OCI-LY3 (cell line): ENCODE data around the gene BRD4.

Experiments used
- H2AFZ ChIP-seq: fragments of 200-600, 300-600 bp; shearing (Covaris generic); 2 replicates; pipeline ENCODE4 v1.6.0; 2014; ENCODE audit warnings: antibody characterized with exemption, low read depth, low read length
- H3K27ac ChIP-seq: fragments of 200-600, 300-600 bp; sonication (generic); 2 replicates; pipeline ENCODE4 v1.5.1; 2014; ENCODE audit warnings: mild to moderate bottlenecking, low read length, moderate library complexity, mixed read lengths
- H3K27me3 ChIP-seq: fragments of 200-600, 300-600 bp; sonication (generic); 2 replicates; pipeline ENCODE4 v1.6.1; 2014; ENCODE audit warnings: low read depth, low read length, mixed read lengths
- H3K36me3 ChIP-seq: fragments of 200-600, 300-600 bp; sonication (generic); replicated peaks from 2 replicates; pipeline ENCODE3; 2014; ENCODE audit warnings: low read depth, low read length, mixed read lengths
- H3K4me1 ChIP-seq: fragments of 300-600, 200-600 bp; sonication (generic); 2 replicates; pipeline ENCODE4 v1.6.1; 2014; ENCODE audit warnings: low read length, mixed read lengths
- H3K4me2 ChIP-seq: fragments of 200-600, 300-600 bp; sonication (generic); 2 replicates; pipeline ENCODE4 v1.6.1; 2014; ENCODE audit warnings: low read length, mixed read lengths
- H3K4me3 ChIP-seq: fragments of 300-600, 200-600 bp; sonication (generic); 2 replicates; pipeline ENCODE4 v1.5.1; 2014; ENCODE audit warnings: antibody characterized with exemption, mild to moderate bottlenecking, low read length, moderate library complexity
- H3K79me2 ChIP-seq: fragments of 300-600, 200-600 bp; shearing (Covaris generic); 2 replicates; pipeline ENCODE4 v1.6.1; 2014; ENCODE audit warnings: mild to moderate bottlenecking, low read length, mixed read lengths
- H3K9ac ChIP-seq: fragments of 300-600, 200-600 bp; shearing (Covaris generic); 2 replicates; pipeline ENCODE4 v1.6.0; 2014; ENCODE audit warnings: mild to moderate bottlenecking, low read length, moderate library complexity
- H3K9me3 ChIP-seq: fragments of 200-600, 300-600 bp; shearing (Covaris generic); 2 replicates; pipeline ENCODE4 v1.6.1; 2014; ENCODE audit warnings: low read length, mixed read lengths; ENCODE audit not compliant: insufficient read depth
- H4K20me1 ChIP-seq: fragments of 200-600, 300-600 bp; sonication (generic); 2 replicates; pipeline ENCODE4 v1.6.1; 2016; ENCODE audit warnings: low read length, mixed read lengths; ENCODE audit not compliant: insufficient read depth
- EZH2phosphoT487 ChIP-seq: fragments of 200-600 bp; shearing (Covaris generic); IDR thresholded peaks from 2 replicates; pipeline ENCODE4 v1.6.1; 2018; ENCODE audit warnings: antibody characterized with exemption, mixed run types, low read depth
- TF ChIP-seq, protein P1 (sequence below): fragments of 200-600, 300-600 bp; sonication (generic); IDR thresholded peaks from 2 replicates; pipeline ENCODE4 v1.5.1; 2014; ENCODE audit warnings: antibody characterized with exemption, low read length, low read depth

Gene BRD4

DNA sequence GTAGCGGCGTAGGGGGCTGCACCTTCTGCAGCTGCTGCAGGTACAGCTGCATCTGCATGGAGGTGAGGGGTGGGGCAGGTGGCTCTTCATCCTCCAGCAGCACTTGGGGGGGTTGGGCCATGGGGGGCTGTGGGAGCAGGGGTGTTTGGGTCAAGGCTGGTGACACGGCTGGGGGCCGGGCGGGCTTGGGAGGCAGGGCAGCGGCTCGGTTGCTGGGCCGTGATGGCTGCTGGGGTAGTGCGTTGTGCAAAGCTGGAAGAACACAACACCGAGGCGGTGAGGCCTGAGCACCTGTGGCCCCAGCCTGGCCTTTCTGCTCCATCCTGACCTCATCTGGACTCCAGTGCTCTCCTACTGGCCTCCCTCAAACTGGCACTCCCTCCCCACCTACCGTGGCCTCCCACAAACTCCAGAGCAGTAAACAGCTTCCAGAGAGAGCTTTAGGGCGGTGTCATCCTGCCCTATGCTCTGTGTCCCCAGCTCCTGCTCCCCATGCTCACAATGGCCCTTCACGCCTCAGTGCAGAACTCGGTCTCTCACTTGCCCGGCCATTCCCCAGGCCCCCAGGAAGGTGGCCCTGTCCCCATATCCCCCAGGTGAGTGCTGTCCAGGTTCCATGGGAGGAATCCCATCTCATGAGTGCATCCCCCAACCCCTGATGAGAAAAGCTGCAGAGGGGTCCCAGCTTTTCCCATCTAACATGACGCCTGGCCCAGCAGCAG, 88.9 kb downstream of the BRD4 start:
- peaks cover 17% of the 10 kb centered on the region for H3K4me1 ChIP-seq
- H4K20me1 ChIP-seq, result peaks cover 9% of the 10 kb centered on the region; the same call in 1 of the 2 replicates
- H3K27ac ChIP-seq, result no peak overlapping the region
- no peak overlapping the region for H3K4me3 ChIP-seq
- H3K9ac ChIP-seq, result no peak overlapping the region
- TF ChIP-seq, protein P1, sequence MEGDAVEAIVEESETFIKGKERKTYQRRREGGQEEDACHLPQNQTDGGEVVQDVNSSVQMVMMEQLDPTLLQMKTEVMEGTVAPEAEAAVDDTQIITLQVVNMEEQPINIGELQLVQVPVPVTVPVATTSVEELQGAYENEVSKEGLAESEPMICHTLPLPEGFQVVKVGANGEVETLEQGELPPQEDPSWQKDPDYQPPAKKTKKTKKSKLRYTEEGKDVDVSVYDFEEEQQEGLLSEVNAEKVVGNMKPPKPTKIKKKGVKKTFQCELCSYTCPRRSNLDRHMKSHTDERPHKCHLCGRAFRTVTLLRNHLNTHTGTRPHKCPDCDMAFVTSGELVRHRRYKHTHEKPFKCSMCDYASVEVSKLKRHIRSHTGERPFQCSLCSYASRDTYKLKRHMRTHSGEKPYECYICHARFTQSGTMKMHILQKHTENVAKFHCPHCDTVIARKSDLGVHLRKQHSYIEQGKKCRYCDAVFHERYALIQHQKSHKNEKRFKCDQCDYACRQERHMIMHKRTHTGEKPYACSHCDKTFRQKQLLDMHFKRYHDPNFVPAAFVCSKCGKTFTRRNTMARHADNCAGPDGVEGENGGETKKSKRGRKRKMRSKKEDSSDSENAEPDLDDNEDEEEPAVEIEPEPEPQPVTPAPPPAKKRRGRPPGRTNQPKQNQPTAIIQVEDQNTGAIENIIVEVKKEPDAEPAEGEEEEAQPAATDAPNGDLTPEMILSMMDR, result no peak
- TF ChIP-seq EZH2phosphoT487, result no peak
- H3K9me3 ChIP-seq, result no peaks in the 10 kb centered on the region
- no peaks in the 10 kb centered on the region for H3K27me3 ChIP-seq
- peaks cover 14% of the 10 kb centered on the region; the same call in 1 of the 2 replicates for H3K79me2 ChIP-seq
- H3K4me2 ChIP-seq, result no peak overlapping the region
- no peak overlapping the region for H2AFZ ChIP-seq
- peaks cover 66% of the 10 kb centered on the region for H3K36me3 ChIP-seq

DNA sequence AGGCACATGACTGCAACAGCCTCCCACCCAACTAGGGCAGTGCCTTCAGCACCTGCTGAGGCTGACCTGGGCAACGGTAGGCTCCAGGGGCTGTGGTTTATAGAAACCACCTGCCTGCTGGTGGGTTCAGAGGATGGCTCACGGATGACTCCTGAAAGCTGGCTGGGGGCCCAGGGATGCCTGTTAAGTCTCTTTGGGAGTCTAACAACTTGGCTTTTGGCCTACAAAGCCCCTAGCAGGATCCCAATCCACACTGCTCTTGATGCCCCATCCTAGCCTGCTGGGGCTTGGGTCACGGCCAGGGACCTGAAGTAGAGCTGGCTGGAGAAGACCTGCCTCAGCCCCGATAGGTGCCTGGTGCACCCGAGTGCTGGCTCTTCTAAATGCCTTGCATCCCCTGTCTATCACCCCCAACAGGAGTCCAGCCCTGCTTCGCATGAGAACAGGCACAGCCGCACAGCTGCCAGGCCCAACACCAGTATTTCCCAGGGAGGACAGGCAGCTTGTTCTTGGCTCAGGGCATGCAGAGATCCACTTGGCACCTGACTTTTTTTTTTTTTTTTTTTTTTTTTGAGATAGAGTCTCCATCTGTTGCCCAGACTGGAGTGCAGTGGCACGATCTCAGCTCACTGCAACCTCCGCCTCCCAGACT, 91.0 kb downstream of the BRD4 start:
- Histone ChIP-seq H3K9ac (no peak overlapping the region), H3K27ac (no peak overlapping the region), H3K27me3 (no peaks in the 10 kb centered on the region), H3K4me3 (no peak overlapping the region), H3K36me3 (peaks cover 69% of the 10 kb centered on the region), H2AFZ (no peak overlapping the region), H4K20me1 (peaks cover 9% of the 10 kb centered on the region; the same call in 1 of the 2 replicates), H3K4me1 (no peaks in the 10 kb centered on the region), H3K4me2 (no peak overlapping the region), H3K9me3 (no peaks in the 10 kb centered on the region), H3K79me2 (peaks cover 8% of the 10 kb centered on the region; the same call in 1 of the 2 replicates)
- TF ChIP-seq, protein P1, result no peak
- TF ChIP-seq EZH2phosphoT487, result no peak

DNA sequence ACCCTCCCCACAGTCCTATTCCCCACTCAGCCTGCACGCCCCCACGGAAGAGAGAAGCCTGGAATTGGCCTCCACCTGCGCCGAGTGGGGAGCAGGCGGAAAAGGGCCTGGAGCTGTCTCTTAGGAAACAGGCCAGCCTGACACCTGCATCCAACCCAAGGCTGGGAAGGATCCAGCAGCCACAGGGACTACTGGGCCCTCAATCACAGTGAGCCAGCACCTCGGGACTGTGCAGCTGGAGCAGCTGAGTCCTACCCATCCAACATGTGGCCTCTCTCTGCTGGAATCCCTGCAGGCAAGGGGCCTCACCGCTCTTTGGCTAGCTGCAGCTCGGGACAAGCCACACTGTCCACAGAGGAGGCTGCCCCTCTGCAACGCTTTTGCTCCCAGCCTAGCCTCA, 91.8 kb downstream of the BRD4 start:
- Histone ChIP-seq H3K36me3 (peaks cover 67% of the 10 kb centered on the region), H3K27me3 (no peaks in the 10 kb centered on the region), H3K27ac (no peak overlapping the region), H3K4me1 (no peaks in the 10 kb centered on the region), H3K9me3 (no peaks in the 10 kb centered on the region), H3K9ac (no peak overlapping the region), H3K4me3 (no peak overlapping the region), H2AFZ (no peak overlapping the region), H3K4me2 (no peak overlapping the region), H3K79me2 (0 out of 2 replicates have a peak, but pooled peaks cover 3% of the 10 kb centered on the region), H4K20me1 (peaks cover 9% of the 10 kb centered on the region; the same call in 1 of the 2 replicates)
- no peak for TF ChIP-seq EZH2phosphoT487
- TF ChIP-seq, protein P1, result no peak

DNA sequence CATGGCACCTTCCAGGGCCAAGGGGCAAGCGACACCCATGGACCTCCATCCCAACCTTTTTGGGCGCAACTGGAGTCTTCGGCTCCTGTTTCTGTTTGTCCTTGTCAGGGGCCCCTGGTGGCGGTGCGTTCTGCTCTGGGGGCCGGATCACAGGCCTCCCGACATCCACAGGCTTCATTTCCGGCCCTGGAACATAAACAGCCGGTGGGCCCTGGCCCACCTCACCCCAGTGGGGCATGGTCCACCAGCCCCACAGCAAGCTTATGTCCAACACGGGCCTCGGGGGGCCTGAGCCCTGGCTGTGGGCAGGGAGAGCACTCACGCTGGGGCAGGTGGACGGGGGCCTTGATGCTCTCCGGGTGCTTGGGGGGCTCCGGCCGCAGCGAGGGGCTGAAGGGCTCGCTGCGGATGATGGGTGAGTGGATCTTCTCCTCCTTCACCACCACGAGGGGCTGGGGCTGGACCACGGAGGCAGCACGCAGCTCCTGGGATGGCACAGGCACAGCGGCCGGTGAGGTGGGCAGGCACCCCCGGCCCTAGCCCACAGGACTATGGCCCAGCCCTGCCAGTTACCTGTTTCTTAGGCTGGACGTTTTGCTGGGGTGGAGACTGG, 92.9 kb downstream of the BRD4 start:
- TF ChIP-seq, protein P1, result no peak
- no peak for TF ChIP-seq EZH2phosphoT487
- Histone ChIP-seq H2AFZ (no peak overlapping the region), H3K4me3 (no peak overlapping the region), H3K27ac (no peak overlapping the region), H3K9me3 (no peaks in the 10 kb centered on the region), H3K36me3 (peaks cover 56% of the 10 kb centered on the region), H3K27me3 (no peaks in the 10 kb centered on the region), H3K4me1 (no peaks in the 10 kb centered on the region), H3K4me2 (no peak overlapping the region), H3K79me2 (0 out of 2 replicates have a peak, but pooled peaks cover 3% of the 10 kb centered on the region), H3K9ac (no peak overlapping the region), H4K20me1 (peaks cover 9% of the 10 kb centered on the region; the same call in 1 of the 2 replicates)
